ENCODE data around the gene FAM9B.
"Not testable (repeated sequence)": the region's sequence is repeated elsewhere in the genome, so short reads cannot be mapped to it uniquely, and the experiment has no call there.

The FAM9B gene

GRCh38 chrX:9033989-9034388, at the start of gene FAM9B:
FAM9B (minus strand) TSS chrX:9034127; CDS start chrX:9032986, 1,141 bp downstream.
- no peak for DNase-seq (ENCODE audit: low read depth)

DNA sequence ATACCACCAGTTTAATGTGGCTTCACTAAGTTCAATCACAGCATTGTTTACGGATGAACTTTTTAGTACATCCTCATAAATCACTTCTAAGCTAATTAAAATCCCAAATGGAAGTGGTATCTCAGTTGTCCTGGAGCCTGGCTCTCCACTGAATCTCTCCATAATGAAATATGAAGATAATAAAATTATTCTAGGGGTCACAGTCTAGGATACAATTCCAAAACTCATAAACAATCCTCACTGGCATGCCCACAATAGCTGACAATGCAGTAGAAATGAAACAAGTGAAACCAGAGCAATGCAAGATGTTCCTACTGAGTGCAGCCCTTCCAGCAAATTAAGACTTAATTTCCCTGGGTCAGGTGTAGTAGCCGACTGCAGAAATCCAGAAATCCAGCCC, 47.3 kb upstream of the FAM9B start:
- no peak for DNase-seq (ENCODE audit: low read depth)

- no peak for DNase-seq (ENCODE audit: low read depth)
Observed at GRCh38 chrX:9074326-9074725, 40.4 kb upstream of the FAM9B start.

GRCh38 chrX:9072281-9072680, 38.4 kb upstream of the FAM9B start:
- peak; percentile 21 for DNase-seq (ENCODE audit: low read depth)

- DNase-seq (ENCODE audit: low read depth): no peak
Observed at GRCh38 chrX:9071031-9071650, 37.2 kb upstream of the FAM9B start.

GRCh38 chrX:9069573-9069972, 35.6 kb upstream of the FAM9B start:
- no peak for DNase-seq (ENCODE audit: low read depth)

- DNase-seq (ENCODE audit: low read depth): no peak
Observed at GRCh38 chrX:9064694-9065093, 30.8 kb upstream of the FAM9B start.

DNA sequence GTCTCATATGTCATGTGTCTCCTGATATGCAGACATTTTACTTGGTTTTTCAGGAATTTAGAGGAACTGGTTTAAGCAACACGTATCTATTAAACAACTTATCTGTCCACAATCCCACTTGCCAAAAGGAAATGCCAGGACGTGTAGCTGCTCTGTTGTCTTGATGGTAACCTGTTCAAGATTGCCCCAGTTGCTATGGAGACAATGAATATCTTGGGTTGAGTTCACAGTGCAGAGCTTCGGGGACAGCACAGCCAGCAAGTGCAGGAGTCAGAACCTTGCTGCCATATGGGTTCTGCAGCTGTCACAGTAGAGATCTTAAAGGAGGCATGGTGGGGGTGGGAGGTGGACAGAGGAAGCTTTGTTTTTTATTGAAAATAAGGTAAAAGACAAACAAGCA, 28.7 kb upstream of the FAM9B start:
- DNase-seq (ENCODE audit: low read depth): no peak

DNA sequence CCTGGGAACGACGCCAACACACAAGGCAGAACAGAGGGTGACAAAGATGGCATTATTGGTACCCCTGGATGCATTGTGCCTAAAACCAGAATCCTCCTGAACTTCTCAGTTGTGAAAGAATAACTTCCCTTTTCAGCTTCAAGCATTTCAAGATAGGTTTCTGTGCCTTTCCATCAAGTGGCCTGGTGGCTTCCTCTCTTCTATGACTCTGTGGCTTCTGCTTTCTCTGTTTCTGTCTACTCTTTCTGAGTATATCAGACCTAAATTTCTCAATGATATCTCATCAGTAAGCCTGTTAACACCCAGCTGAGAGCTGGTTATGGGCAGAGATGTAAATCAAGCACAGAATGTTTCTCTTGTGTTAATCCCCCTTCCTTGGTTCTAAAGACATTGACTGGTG, 21.4 kb upstream of the FAM9B start:
- no peak for DNase-seq (ENCODE audit: low read depth)

DNA sequence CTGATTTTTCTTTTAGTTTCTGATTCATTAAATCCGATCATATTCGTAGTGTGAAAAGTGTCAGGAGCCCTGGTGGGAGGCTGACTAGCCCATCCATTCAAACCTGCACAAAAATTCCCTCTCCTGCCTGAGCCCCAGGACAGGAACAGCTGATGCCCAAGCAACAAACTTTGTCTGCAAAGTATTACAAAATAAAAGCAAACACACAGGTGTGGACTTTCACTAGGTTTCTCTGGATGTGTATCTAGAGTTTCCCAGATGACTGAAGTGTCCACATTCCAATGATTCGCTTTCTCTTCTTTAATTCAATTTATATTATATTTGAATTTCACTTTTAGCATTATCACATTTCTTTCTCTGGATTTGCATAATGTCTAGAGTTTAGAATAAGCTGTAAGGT, 18.2 kb upstream of the FAM9B start:
- no peak for DNase-seq (ENCODE audit: low read depth)

- no peak for DNase-seq (ENCODE audit: low read depth)
Observed at GRCh38 chrX:9050331-9050730, 16.4 kb upstream of the FAM9B start.

DNA sequence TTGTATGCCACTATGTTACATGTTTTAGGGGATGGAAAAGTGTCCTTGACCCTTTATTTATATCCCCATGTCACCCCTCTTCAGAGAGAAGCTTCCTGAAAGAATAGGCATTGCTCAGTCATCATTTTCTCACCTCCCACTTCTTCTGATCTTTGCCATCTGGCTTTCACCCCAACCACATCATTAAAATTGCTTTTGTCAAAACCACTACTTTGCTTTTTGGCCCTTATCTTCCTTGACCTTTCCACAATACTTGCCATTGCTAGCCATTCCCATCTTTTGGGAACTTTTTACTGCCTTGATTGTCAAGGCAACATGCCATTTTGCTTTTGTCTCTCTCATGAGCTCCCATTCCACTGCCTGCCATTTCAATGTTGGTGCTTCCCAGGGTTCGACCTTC, 14.9 kb upstream of the FAM9B start:
- DNase-seq (ENCODE audit: low read depth): no peak

GRCh38 chrX:9038244-9038643, 4.3 kb upstream of the FAM9B start:
- no peak for DNase-seq (ENCODE audit: low read depth)

DNA sequence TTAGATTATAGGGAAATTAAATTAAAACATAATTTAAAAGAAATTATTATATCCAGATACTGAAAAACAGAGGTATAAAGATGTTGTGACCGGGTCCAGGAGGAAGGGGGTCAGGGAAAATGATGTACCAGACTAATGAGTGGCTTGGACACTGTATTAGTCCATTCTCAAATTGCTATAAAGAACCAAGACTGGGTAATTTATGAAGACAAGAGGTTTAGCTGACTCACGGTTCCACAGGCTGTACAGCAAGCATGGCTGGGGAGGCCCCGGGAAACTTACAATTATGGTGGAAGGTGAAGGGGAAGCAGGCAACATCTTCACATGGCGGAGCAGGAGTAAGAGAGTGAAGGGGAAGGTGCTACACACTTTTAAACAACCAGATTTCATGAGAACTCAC, 3.4 kb upstream of the FAM9B start:
- DNase-seq (ENCODE audit: low read depth): no peak

- no peak for DNase-seq (ENCODE audit: low read depth)
Observed at GRCh38 chrX:9033586-9033985, 341 bp downstream of the FAM9B start.

GRCh38 chrX:9033179-9033578, 748 bp downstream of the FAM9B start:
- no peak for DNase-seq (ENCODE audit: low read depth)

GRCh38 chrX:9023293-9023692, 10.6 kb downstream of the FAM9B start:
- DNase-seq (ENCODE audit: low read depth): no peak

GRCh38 chrX:9019151-9019550, 14.8 kb downstream of the FAM9B start:
- DNase-seq (ENCODE audit: low read depth): peak; percentile 61

DNA sequence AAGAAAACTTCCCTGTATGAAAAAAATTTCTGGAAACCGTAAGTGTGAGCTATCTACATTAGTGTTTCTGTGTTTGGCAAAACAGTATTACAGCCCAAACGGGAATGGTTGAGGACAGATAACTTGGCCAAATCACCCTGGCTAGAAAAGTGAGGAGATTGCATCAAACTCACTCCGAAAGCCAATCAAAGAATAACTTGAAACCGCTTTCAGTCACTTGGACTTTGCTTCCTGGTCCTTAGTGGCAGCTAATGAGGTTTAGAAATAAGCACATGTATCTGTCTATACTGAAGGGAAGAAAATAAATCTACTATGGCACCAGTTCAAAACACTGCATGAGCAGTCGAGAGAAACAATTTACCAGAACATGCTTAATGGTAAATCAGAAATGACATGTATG, 15.6 kb downstream of the FAM9B start:
- not testable (repeated sequence) for DNase-seq (ENCODE audit: low read depth)

DNA sequence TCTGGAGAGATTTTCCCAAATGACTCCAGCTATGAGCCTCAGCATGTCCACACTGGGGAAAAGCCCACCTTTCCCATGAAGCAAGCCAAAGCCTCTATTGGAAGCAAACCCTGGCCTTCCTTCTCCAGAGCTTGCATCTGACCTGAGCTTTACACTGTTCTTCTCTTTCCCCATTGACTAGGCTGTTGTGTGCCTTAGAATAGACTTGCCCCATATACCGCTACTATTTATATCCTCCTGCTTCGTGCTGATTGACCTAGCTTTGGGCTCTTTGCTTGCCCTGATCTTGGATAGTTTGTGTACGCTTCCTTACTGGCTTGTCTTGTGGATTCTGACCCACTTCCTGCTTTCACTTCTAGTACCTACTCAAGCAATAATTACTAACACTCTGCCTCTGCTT, 30.9 kb downstream of the FAM9B start:
- no peak for DNase-seq (ENCODE audit: low read depth)

DNA sequence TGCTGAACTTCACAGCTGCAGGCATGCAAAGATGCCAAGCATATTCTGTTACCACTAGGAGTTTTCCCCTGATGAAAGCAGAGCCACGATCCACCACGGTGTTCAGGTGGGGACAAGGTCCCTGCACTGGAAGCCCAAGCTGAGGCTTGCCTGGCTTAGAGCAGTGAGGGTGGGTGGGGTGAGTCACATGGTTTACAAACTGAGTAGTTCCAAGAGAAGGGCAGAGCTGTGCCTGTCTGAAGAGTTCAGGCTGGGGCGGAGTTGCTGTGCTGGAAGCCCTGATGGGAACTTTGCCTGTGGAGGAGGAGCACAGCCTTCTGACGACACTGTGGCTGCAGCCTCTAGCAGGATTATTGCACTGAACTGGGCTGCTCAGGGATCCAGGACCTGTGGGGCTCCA, 45.5 kb downstream of the FAM9B start:
- DNase-seq (ENCODE audit: low read depth): peak; percentile 45

- DNase-seq (ENCODE audit: low read depth): no peak
Observed at GRCh38 chrX:8987672-8988250, 46.2 kb downstream of the FAM9B start.

- DNase-seq (ENCODE audit: low read depth): peak; percentile 1
Observed at GRCh38 chrX:8984231-8984630, 49.7 kb downstream of the FAM9B start.

DNA sequence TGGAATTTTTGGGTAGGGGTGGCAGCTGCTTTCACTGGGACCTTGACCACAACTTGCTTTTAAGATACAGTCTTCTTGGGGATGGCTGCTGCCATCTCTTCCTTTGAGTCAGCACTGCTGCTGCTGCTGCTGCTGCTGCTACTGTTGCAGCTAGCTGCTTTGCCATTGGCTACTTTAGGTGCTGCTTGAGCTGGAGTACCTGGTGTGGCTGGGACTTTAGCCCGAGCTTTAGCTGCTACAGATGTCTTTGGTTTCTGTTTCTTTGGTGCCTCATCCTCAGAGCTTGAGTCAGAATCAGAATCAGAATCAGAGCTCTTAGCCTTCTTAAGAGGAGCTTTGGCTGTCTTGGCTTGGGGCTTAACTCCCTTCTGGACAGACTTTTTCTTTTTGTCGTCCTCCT, 52.2 kb downstream of the FAM9B start:
- no peak for DNase-seq (ENCODE audit: low read depth)
